ENCODE data around the gene PGF. TPM values are rescaled to one million over a fixed set of nuclear protein-coding genes. Genes with fewer than 3 reads are reported as not detected.
A peak's percentile ranks its signal among the peaks of the same experiment; 100 is the strongest.

The PGF gene
- total and polyA plus RNA-seq, 2 of the 13 experiments (the other 11 are each of a cell fraction or from before 2014, with no cell fraction given): 10.7 to 27.5 TPM

DNA sequence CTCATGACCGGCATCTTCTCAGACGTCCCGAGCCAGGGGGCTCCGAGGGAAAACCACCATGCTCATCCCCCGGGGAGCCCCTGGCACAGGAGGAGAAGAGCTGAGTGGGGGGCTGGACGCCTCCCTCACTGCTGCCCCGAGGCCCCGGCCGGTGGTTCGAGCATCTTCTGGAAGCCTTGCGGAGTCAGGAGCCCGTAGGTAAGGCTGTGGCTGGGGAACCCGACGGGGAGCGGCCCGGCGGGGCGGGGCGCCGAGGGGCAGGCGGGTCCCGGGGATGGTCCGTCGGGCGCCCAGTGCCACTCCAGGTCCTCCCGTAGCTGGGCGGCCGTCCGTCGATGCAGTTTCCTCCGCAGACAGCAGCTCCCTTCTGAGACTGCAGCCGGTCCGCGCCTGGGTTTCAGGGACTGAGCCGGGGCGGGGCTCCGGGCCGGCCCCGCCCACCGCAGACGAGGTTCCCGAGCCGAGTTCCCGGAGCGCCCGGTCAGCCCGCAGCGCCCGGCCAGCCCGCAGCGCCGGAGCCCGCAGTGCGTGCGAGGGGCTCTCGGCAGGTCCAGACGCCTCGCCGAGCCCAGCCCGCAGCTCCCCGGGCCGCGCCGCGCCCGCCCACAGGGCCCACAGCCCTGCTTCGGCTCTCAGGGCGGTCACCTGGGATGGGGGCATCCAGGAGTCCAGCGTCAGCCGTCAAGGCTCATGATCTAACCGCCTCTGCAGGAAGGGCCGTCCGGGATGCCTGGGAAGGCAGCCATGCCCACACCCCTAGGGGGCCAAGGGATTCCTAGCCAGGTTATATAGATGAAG, at the start of gene PGF (continued):
- TF ChIP-seq, protein P1, sequence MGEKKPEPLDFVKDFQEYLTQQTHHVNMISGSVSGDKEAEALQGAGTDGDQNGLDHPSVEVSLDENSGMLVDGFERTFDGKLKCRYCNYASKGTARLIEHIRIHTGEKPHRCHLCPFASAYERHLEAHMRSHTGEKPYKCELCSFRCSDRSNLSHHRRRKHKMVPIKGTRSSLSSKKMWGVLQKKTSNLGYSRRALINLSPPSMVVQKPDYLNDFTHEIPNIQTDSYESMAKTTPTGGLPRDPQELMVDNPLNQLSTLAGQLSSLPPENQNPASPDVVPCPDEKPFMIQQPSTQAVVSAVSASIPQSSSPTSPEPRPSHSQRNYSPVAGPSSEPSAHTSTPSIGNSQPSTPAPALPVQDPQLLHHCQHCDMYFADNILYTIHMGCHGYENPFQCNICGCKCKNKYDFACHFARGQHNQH (CRISPR knock-in tag; IDR thresholded peaks at IDR 0.05): 0 out of 2 replicates have a peak, but pooled peaks have one; percentile 30
- TF ChIP-seq MBD4 (IDR thresholded peaks at IDR 0.05; ENCODE audit: borderline replicate concordance, low read length): no peak
- TF ChIP-seq, protein P2, sequence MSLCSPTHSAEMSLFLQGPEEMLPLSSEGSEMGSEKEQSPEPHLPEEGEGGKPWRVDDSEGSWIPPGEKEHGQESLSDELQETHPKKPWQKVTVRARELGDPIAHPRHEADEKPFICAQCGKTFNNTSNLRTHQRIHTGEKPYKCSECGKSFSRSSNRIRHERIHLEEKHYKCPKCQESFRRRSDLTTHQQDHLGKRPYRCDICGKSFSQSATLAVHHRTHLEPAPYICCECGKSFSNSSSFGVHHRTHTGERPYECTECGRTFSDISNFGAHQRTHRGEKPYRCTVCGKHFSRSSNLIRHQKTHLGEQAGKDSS (CRISPR knock-in tag; IDR thresholded peaks at IDR 0.05; ENCODE audit: borderline replicate concordance, low read depth): 0 out of 2 replicates have a peak, but pooled peaks have one; percentile 48
- TF ChIP-seq TP53 (CRISPR knock-in tag; conservative IDR thresholded peaks at IDR 0.05): no peak
- no peak for TF ChIP-seq TBX2 (CRISPR knock-in tag; IDR thresholded peaks at IDR 0.05; ENCODE audit: borderline replicate concordance)
- TF ChIP-seq SMAD1 (CRISPR knock-in tag; IDR thresholded peaks at IDR 0.05; ENCODE audit: borderline replicate concordance, low read depth): no peak; the same call in 1 of the 2 replicates
- no peak; the same call in 1 of the 2 replicates for TF ChIP-seq JUND (CRISPR knock-in tag; IDR thresholded peaks at IDR 0.05)
- TF ChIP-seq RAD21 (CRISPR knock-in tag; IDR thresholded peaks at IDR 0.05): peak; percentile 45; the same call in 1 of the 2 replicates
- TF ChIP-seq, protein P3, sequence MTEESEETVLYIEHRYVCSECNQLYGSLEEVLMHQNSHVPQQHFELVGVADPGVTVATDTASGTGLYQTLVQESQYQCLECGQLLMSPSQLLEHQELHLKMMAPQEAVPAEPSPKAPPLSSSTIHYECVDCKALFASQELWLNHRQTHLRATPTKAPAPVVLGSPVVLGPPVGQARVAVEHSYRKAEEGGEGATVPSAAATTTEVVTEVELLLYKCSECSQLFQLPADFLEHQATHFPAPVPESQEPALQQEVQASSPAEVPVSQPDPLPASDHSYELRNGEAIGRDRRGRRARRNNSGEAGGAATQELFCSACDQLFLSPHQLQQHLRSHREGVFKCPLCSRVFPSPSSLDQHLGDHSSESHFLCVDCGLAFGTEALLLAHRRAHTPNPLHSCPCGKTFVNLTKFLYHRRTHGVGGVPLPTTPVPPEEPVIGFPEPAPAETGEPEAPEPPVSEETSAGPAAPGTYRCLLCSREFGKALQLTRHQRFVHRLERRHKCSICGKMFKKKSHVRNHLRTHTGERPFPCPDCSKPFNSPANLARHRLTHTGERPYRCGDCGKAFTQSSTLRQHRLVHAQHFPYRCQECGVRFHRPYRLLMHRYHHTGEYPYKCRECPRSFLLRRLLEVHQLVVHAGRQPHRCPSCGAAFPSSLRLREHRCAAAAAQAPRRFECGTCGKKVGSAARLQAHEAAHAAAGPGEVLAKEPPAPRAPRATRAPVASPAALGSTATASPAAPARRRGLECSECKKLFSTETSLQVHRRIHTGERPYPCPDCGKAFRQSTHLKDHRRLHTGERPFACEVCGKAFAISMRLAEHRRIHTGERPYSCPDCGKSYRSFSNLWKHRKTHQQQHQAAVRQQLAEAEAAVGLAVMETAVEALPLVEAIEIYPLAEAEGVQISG (CRISPR knock-in tag; IDR thresholded peaks at IDR 0.05): peak; percentile 34; the same call in 1 of the 2 replicates
- no peak; the same call in 1 of the 2 replicates for TF ChIP-seq ZNF451 (CRISPR knock-in tag; IDR thresholded peaks at IDR 0.05)
- 0 out of 2 replicates have a peak, but pooled peaks have one; percentile 23 for TF ChIP-seq ZNF766 (CRISPR knock-in tag; IDR thresholded peaks at IDR 0.05; ENCODE audit: borderline replicate concordance)
- peak; percentile 34 for TF ChIP-seq SKI (IDR thresholded peaks at IDR 0.05; ENCODE audit: partially characterized antibody)
- TF ChIP-seq ZNF841 (CRISPR knock-in tag; IDR thresholded peaks at IDR 0.05; ENCODE audit: borderline replicate concordance): no peak
- no peak for TF ChIP-seq CBX5 (CRISPR knock-in tag; IDR thresholded peaks at IDR 0.05; ENCODE audit: borderline replicate concordance)
- TF ChIP-seq ZNF263 (CRISPR knock-in tag; IDR thresholded peaks at IDR 0.05): 0 out of 2 replicates have a peak, but pooled peaks have one; percentile 21
- no peak for TF ChIP-seq REL (CRISPR knock-in tag; conservative IDR thresholded peaks at IDR 0.05)
- TF ChIP-seq PCBP2 (optimal IDR thresholded peaks at IDR 0.05; ENCODE audit: low read depth, low read length, poor library complexity, severe bottlenecking): no peak
- TF ChIP-seq HOXD1 (CRISPR knock-in tag; IDR thresholded peaks at IDR 0.05): no peak
- TF ChIP-seq REXO4 (CRISPR knock-in tag; IDR thresholded peaks at IDR 0.05; ENCODE audit: borderline replicate concordance): no peak
- TF ChIP-seq, protein P4, sequence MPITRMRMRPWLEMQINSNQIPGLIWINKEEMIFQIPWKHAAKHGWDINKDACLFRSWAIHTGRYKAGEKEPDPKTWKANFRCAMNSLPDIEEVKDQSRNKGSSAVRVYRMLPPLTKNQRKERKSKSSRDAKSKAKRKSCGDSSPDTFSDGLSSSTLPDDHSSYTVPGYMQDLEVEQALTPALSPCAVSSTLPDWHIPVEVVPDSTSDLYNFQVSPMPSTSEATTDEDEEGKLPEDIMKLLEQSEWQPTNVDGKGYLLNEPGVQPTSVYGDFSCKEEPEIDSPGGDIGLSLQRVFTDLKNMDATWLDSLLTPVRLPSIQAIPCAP (CRISPR knock-in tag; IDR thresholded peaks at IDR 0.05; ENCODE audit: low read depth): no peak
- TF ChIP-seq, protein P5, sequence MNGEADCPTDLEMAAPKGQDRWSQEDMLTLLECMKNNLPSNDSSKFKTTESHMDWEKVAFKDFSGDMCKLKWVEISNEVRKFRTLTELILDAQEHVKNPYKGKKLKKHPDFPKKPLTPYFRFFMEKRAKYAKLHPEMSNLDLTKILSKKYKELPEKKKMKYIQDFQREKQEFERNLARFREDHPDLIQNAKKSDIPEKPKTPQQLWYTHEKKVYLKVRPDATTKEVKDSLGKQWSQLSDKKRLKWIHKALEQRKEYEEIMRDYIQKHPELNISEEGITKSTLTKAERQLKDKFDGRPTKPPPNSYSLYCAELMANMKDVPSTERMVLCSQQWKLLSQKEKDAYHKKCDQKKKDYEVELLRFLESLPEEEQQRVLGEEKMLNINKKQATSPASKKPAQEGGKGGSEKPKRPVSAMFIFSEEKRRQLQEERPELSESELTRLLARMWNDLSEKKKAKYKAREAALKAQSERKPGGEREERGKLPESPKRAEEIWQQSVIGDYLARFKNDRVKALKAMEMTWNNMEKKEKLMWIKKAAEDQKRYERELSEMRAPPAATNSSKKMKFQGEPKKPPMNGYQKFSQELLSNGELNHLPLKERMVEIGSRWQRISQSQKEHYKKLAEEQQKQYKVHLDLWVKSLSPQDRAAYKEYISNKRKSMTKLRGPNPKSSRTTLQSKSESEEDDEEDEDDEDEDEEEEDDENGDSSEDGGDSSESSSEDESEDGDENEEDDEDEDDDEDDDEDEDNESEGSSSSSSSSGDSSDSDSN (CRISPR knock-in tag; IDR thresholded peaks at IDR 0.05): no peak; the same call in 1 of the 2 replicates
